Activated T-cell treated with anti-CD3 and anti-CD28 coated beads, Interleukin-2, amount 50 U/mL, for 4 hours (primary cell): ENCODE results near the gene CD300H. TPM values are rescaled to one million over a fixed set of nuclear protein-coding genes. Genes with fewer than 3 reads are reported as not detected.
"Not testable (repeated sequence)": the region's sequence is repeated elsewhere in the genome, so short reads cannot be mapped to it uniquely, and the experiment has no call there.

Experiments
- ATAC-seq, 2 donors: fragments of 200-7000 bp; cut with Tn5 transposase; one replicate each; pipeline ENCODE4 v1.10.0; 2021
- DNase-seq: peaks from one replicate; pipeline ENCODE4 v3.0.0-alpha.2; 2020
- H3K27me3 Mint-ChIP-seq: one replicate; pipeline ENCODE4 v1.8.0; 2021; ENCODE audit warnings: low read depth, mixed read lengths
- H3K36me3 Mint-ChIP-seq: one replicate; pipeline ENCODE4 v1.8.0; 2022; ENCODE audit warnings: mixed read lengths; ENCODE audit not compliant: insufficient read depth
- H3K4me1 Mint-ChIP-seq: one replicate; pipeline ENCODE4 v1.8.0; 2021; ENCODE audit warnings: low read depth, mixed read lengths
- H3K4me3 Mint-ChIP-seq: one replicate; pipeline ENCODE4 v1.8.0; 2021; ENCODE audit warnings: mild to moderate bottlenecking, moderate library complexity, mixed read lengths
- H3K9me3 Mint-ChIP-seq: one replicate; pipeline ENCODE4 v1.8.0; 2021; ENCODE audit warnings: mixed read lengths
- total RNA-seq, 3 donors: library from RNA; stranded (reverse); gene quantifications; one replicate each; pipeline ENCODE4 v1.2.1, GENCODE V29; 2021

The CD300H gene
- total RNA-seq, 3 donors from 2014 or later, result not detected

DNA sequence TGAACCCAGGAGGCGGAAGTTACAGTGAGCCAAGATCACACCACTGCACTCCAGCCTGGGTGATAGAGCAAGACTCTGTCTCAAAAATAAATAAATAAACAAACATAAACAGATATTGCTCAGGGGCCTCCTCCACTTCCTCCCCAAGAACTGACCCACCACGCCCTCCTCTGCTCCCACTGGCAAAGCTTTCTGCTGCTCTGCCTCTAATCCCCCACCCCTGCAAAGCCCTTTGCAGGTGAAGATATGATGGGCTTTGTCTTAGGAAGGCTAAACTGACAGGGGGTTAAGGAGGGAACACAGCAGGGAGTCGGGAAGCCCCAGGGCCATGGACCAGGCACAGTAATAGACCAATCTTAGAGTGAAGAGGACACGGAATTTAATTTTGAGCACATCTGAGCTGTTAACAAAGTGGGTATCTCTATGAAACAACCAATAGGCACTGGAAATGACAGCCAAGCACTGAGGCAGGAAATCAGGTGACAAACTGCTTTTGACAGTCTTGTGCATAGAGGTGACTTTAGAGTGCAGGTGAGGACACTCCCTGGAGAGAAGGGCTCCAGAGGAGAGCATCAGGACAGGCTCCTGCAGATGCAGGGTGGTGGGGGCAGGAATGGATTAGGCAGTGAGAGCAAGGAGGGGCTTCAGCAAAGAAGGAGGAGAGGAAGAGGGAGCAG lies 31.2 kb upstream of the CD300H start:
- DNase-seq (no peak), ATAC-seq (no peak)
- H3K9me3 Mint-ChIP-seq, result no peaks in the 10 kb centered on the region
- no peak overlapping the region for H3K4me3 Mint-ChIP-seq
- peaks cover 24% of the 10 kb centered on the region for H3K4me1 Mint-ChIP-seq
- H3K36me3 Mint-ChIP-seq, result no peaks in the 10 kb centered on the region
- H3K27me3 Mint-ChIP-seq, result peaks cover 22% of the 10 kb centered on the region

DNA sequence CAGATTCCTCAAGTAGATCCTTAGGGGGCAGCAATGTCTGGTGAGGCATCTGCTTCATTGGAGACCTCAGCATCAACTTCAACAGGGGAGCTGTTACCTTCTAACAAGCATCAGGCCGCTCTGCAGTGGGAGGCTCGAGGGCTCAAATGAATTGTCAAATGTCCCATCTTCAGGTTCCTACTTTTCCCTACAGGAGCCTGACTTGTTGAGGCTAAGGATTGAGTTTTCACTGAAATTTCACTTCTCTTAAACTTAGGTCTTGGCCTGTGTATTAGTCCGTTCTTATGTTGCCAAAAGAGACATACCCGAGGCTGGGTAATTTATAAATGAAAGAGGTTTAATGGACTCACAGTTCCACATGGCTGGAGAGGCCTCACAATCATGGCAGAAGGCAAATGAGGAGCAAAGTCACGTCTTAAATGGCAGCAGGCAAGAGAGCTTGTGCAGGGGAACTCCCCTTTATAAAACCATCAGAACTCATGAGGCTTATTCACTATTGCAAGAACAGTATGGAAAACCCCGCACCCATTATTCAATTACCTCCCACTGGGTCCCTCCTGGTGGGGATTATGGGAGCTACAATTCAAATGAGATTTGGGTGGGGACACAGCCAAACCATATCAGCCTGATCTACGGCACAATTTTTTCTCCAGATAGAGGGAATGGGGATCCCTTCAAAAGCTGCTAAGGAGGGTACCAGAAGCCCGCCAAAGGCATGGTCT lies 29.9 kb upstream of the CD300H start:
- peaks cover 27% of the 10 kb centered on the region for H3K4me1 Mint-ChIP-seq
- no peak overlapping the region for H3K4me3 Mint-ChIP-seq
- ATAC-seq, result no peak
- no peak for DNase-seq
- no peaks in the 10 kb centered on the region for H3K9me3 Mint-ChIP-seq
- H3K27me3 Mint-ChIP-seq, result peaks cover 25% of the 10 kb centered on the region
- no peaks in the 10 kb centered on the region for H3K36me3 Mint-ChIP-seq

DNA sequence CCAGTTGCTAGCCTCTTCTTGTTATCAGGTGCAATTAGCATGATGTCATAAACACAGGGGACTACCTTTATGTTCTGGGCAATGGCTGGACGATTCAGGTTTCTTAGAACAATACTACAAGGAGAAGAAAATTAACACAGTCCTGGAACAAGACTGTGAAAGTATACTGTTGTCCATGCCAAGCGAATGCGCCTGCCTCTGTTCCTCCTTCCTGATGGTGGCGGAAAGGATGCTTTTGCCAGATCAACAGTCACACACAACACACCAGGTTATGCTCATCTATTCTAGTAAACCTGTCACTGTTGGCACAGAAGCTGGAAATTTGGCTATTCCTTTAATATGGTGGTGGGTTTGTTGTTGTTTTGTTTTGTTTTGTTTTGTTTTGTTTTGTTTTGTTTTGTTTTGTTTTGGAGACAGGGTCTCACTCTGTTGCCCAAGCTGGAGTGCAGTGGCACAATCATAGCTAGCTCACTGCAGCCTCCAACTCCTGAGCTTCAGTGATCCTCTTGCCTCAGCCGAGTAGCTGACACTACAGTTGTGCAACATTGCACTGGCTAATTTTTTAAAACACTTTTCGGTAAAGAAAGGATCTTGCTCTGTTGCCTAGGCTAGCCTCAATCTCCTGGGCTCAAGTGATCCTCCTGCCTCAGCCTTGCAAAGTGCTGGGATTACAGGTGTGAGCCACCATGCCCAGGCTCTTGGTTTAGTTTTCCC lies 27.9 kb upstream of the CD300H start:
- Mint-ChIP-seq H3K27me3 (peaks cover 13% of the 10 kb centered on the region), H3K4me3 (no peak overlapping the region), H3K4me1 (peaks cover 25% of the 10 kb centered on the region), H3K36me3 (no peaks in the 10 kb centered on the region), H3K9me3 (no peaks in the 10 kb centered on the region)
- DNase-seq (no peak), ATAC-seq (no peak)

DNA sequence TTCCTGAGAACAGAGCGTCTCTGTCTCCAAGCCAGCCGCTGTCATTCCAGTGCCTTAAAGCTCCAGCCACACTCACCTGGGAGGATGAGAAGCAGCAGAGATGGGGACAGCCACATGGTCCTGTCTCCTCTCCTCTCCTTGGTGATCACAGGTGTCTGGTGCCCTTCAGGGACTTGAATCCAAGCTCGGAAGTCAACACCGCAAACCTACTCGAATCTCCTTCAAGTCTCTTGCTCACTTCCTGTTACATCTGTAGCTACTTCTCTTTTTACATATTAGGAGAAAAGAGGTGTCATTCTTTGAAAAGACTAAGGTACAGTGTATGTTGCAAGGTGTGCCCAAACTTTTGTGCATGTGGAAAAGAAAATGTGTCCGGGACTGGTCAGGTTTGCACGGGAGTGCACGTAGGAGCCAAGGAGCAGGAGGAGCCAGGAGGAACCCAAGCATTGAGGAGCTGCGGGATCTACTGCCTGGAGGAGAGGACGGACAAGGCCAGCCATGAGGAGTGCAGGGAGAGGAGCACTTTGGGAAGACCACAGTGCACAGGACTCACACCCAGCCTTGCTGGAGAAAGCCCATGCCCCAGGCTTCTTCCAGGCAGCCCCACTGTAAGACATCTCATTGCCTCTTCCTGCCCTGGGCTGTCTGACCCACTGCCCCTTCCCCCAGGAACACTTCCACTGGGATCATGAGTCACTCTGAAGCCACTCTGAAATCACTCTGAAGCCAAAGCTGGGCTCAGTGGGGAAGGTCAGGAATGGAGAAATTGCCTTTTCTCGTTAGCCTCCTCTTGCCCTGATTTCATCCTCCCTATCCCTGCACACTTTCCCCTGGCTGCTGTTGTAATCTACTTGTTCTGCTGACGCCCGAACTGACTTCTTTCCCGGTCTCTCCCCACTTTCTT lies 25.0 kb upstream of the CD300H start, which contains the start of gene CD300LD:
Gene CD300LD, minus strand, starts transcription at position 197 of the 904 bp plus-strand sequence. Its CDS starts 81 bp downstream, at position 116.
- no peak for DNase-seq
- Mint-ChIP-seq H3K36me3 (no peaks in the 10 kb centered on the region), H3K9me3 (no peaks in the 10 kb centered on the region), H3K4me3 (peak within 1 kb of the TSS; percentile 31), H3K4me1 (peaks cover 14% of the 10 kb centered on the region), H3K27me3 (peaks cover 18% of the 10 kb centered on the region)
- peak in 1 of 2 donors; percentile 40 for ATAC-seq

DNA sequence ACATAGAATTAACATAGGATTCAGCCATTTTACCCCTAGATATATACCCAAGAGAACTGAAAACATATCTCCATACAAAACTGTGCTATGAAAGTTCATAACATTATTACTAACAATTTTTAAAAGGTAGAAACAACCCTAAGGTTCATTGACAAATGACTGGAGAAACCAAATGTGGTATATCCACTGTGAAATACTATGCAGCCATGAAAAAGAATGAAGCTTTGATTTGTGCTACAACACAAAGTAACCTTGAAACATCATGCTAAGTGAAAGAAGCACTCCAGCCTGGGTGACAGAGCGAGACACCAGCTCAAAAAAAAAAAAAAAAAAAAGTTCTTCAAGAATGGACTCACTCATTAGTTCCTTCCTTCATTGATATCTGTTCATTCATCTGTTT lies 24.2 kb upstream of the CD300H start:
- Mint-ChIP-seq H3K27me3 (peaks cover 18% of the 10 kb centered on the region), H3K36me3 (no peaks in the 10 kb centered on the region), H3K4me1 (peaks cover 14% of the 10 kb centered on the region), H3K4me3 (no peak overlapping the region), H3K9me3 (no peaks in the 10 kb centered on the region)
- ATAC-seq, result no peak
- DNase-seq, result no peak

DNA sequence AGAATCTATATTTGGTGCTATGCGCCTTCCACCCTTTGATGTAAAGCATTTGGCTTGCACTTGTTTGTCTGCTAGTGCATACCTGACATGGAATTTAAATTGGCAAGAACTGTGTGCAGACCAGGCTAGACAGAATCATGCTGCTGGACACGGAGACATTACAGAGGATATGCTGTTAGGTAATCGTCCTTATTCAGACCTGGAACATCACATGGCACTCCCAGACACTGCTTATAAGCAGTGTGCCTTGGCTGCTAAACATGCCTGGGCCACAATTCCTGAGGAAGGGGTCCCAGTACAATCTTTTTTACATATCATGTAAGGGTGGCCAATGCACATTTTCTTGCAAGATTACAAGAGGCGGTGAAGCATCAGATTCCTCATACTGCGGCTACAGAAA lies 18.4 kb upstream of the CD300H start:
- Mint-ChIP-seq H3K36me3 (no peaks in the 10 kb centered on the region), H3K4me1 (no peaks in the 10 kb centered on the region), H3K27me3 (peaks cover 12% of the 10 kb centered on the region), H3K4me3 (no peak overlapping the region), H3K9me3 (no peaks in the 10 kb centered on the region)
- no peak for DNase-seq
- ATAC-seq, result no peak

DNA sequence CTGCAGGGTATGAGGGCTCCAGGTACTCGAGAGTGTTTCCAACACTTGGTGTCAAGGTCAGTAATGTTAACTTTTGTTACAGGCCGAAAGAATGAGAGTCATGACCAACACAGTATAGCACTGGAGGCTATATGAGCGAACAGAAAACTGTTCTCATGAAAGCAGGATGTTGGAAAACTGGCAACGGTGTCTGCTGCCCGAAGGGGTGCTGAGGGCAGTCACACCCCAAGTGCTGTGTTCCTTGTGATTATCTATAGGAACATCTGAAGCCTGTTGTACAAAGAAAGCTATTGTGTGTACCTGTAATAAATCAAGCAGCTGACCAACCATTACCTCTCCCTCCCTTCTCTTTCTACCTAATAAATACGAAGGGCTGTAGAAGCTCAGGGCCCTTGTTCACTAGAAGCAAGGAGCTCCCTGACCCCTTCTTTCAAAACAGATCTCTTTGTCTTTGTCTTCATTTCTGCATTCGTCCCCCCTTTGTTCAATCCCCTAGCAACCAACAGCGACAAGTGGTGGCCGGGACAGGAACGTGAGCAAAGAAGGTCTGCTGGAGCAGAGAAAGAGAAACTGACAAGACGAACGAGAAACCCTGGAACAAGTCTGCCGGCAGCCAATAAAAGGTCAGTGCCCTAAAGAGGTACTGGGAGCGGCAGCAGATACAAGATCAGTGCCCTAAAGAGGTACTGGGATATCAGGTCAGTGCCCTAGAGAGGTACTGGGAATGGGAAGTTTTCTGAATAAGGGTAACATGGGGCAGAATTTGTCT lies 17.2 kb upstream of the CD300H start:
- ATAC-seq, result no peak
- H3K27me3 Mint-ChIP-seq, result peaks cover 10% of the 10 kb centered on the region

DNA sequence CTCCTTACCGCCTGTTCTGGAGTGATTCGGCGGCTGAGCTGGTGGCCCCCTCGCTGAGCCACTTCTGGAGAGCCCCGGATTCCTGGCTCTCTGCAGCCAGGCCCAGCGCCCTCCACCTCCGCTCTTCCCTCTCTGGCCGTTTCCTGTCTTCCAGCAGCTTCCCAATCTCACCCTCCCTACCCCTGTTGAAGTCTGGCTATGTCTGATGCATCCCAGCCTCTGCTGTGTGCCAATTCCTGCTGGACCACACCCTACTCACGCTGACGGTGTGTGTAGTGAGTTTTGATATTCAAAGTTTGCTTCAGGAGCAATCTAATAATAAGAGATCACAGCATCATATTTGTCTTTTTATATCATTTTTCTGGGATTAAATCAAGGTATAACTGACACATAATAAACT lies 15.3 kb upstream of the CD300H start:
- DNase-seq, result no peak
- Mint-ChIP-seq H3K9me3 (no peaks in the 10 kb centered on the region), H3K36me3 (no peaks in the 10 kb centered on the region), H3K4me1 (peaks cover 10% of the 10 kb centered on the region), H3K4me3 (no peak overlapping the region), H3K27me3 (no peaks in the 10 kb centered on the region)
- ATAC-seq, result no peak

More for the DNA sequence above, 17.2 kb upstream of the CD300H start:
- H3K4me3 Mint-ChIP-seq, result no peak overlapping the region
- no peaks in the 10 kb centered on the region for H3K36me3 Mint-ChIP-seq
- DNase-seq, result no peak
- no peaks in the 10 kb centered on the region for H3K9me3 Mint-ChIP-seq
- peaks cover 8% of the 10 kb centered on the region for H3K4me1 Mint-ChIP-seq

DNA sequence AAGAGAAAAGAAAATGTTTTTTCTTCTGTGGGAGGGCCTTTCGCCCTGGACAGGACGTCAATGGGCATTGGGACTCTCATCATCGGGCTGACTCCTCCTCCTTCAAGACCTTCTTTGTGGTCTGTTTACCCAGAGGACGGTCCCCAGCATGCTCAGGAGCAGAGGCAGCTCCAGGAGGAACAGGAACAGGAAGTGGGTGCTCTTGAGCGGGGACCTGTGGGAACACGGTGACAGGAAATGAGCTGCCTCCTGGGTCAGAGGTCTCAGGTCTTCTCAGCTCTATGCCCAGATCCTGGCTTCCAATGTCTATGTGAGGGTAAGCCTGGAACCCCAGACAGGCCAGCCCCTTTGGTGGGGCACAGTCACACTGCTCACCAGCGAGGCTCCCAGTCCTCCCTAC lies 12.6 kb upstream of the CD300H start:
- ATAC-seq, result peak in 1 of 2 donors; percentile 41
- Mint-ChIP-seq H3K9me3 (no peaks in the 10 kb centered on the region), H3K4me1 (peaks cover 10% of the 10 kb centered on the region), H3K36me3 (no peaks in the 10 kb centered on the region), H3K27me3 (no peaks in the 10 kb centered on the region), H3K4me3 (no peak overlapping the region)
- DNase-seq, result no peak

DNA sequence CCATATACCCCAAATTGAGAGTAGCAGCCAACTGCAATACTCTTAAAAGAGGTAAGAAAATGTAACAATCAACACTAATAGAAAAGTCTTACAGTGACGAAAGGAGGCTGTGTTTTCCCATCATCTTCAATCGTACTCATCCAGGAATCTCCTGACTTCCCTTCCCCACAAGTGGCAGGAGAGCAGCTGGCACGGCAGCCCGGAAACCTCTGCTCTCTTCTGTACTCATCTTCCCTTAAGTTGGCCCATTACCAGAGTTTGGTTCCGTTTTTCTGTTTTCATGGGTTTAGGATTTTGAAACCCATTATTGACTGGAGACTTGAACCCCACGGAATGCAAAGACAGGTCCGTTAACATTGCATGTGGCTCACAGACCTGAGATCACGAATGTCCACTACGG lies 11.7 kb upstream of the CD300H start:
- Mint-ChIP-seq H3K36me3 (no peaks in the 10 kb centered on the region), H3K9me3 (no peaks in the 10 kb centered on the region), H3K27me3 (peaks cover 4% of the 10 kb centered on the region), H3K4me3 (no peak overlapping the region), H3K4me1 (peaks cover 10% of the 10 kb centered on the region)
- DNase-seq, result no peak
- ATAC-seq, result no peak

DNA sequence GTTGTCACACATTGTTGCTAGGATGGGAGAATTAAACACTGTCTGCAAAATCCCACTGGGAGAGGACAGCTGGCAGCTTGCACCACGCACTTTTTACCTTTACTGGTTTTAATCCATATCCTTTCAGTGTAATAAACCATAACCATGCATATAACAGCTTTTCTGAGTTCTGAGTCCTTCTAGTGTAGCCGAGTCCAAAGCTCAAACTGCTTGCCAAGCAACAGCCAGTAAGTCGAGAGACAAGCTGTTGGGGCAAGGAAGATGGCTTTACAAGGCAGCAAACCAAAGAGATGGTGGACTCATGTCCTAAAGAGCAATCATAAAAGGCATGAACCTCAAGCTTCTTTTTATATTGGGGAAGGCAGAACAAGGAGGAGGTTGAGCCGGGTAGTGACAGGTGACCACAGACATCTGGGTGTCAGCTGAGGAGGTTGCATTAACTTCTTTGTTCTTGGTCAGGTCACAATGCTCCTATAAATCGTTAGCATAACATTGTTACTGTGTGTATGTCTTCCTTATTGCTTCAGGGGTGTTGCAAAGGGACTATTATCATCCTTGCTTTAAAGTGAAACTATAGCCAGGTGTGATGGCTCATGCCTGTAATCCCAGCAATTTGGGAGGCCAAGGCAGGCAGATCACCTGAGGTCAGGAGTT lies 7.3 kb upstream of the CD300H start:
- no peaks in the 10 kb centered on the region for H3K9me3 Mint-ChIP-seq
- H3K36me3 Mint-ChIP-seq, result no peaks in the 10 kb centered on the region
- DNase-seq, result no peak
- no peak for ATAC-seq
- H3K4me1 Mint-ChIP-seq, result peaks cover 4% of the 10 kb centered on the region
- peaks cover 14% of the 10 kb centered on the region for H3K27me3 Mint-ChIP-seq
- no peak overlapping the region for H3K4me3 Mint-ChIP-seq

DNA sequence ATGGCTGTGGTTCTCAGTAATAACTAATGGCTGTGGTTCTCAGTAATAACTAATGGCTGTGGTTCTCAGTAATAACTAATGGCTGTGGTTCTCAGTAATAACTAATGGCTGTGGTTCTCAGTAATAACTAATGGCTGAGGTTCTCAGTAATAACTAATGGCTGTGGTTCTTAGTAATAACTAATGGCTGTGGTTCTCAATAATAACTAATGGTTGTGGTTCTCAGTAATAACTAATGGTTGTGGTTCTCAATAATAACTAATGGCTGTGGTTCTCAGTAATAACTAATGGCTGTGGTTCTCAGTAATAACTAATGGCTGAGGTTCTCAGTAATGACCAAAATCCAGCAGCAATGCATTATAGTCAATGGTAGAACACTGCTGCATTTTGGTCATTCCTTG lies 6.3 kb upstream of the CD300H start:
- H3K4me3 Mint-ChIP-seq, H3K9me3 Mint-ChIP-seq, H3K36me3 Mint-ChIP-seq, ATAC-seq, H3K4me1 Mint-ChIP-seq, DNase-seq: not testable (repeated sequence)
- H3K27me3 Mint-ChIP-seq, result peaks cover 23% of the 10 kb centered on the region

DNA sequence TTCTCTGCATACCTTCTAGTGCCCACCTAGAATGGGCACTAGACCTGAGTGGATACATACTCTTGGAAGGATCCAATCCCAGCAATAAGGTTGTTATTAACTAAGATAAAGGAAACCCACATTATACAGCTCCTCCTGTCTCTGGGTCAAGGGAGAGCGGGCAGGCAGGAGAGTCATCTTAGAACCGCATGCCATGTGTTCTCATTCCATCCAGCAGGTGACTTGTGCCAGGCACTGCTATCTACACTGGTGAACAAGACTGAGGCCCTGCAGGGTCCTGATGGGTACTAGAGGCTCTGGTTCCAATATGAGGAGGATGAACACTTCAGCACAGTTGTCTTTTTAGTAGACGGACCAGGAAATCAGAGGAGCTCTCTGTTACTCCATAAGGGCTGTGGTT lies 5.9 kb upstream of the CD300H start:
- DNase-seq, result no peak
- H3K4me3 Mint-ChIP-seq, result no peak overlapping the region
- peaks cover 27% of the 10 kb centered on the region for H3K27me3 Mint-ChIP-seq
- no peaks in the 10 kb centered on the region for H3K9me3 Mint-ChIP-seq
- H3K36me3 Mint-ChIP-seq, result no peaks in the 10 kb centered on the region
- no peak for ATAC-seq
- H3K4me1 Mint-ChIP-seq, result no peaks in the 10 kb centered on the region
